Keratinocyte (primary cell): ENCODE data around the gene ZC3H6. TPM values are rescaled to one million over a fixed set of nuclear protein-coding genes. Genes with fewer than 3 reads are reported as not detected.

Source experiments
- DNase-seq: peaks from one replicate; pipeline ENCODE4 v3.0.0-alpha.2; 2011; ENCODE audit warnings: low read depth, missing footprints, low spot score
- FAIRE-seq: peaks from 2 replicates; lab custom pipeline; 2011; peaks lifted over from hg19 to GRCh38; lab: Jason Lieb, UNC
- H2AFZ ChIP-seq: 2 replicates; pipeline ENCODE4 v1.6.0; 2012; ENCODE audit warnings: low read length, control low read depth, inconsistent platforms; ENCODE audit not compliant: control insufficient read depth
- H3K27ac ChIP-seq: 2 replicates; pipeline ENCODE4 v1.5.1; 2011; ENCODE audit warnings: low read length; ENCODE audit not compliant: control insufficient read depth, insufficient read depth
- H3K27me3 ChIP-seq: 3 replicates; pipeline ENCODE4 v1.6.0; 2011; ENCODE audit warnings: low read length; ENCODE audit not compliant: control insufficient read depth, insufficient read depth; ENCODE audit errors: extremely low read depth
- H3K36me3 ChIP-seq, 2 experiments: 2 replicates in 1 of 2; 3 replicates in 1 of 2; pipeline ENCODE4 v1.5.1; 2011; ENCODE audit warnings: low read length in 2 of 2, mild to moderate bottlenecking in 1 of 2; ENCODE audit not compliant: control insufficient read depth in 2 of 2, insufficient read depth in 2 of 2; ENCODE audit errors: extremely low read depth in 1 of 2
- H3K4me1 ChIP-seq: 3 replicates; pipeline ENCODE4 v1.5.1; 2011; ENCODE audit warnings: low read length; ENCODE audit not compliant: control insufficient read depth, insufficient read depth; ENCODE audit errors: extremely low read depth
- H3K4me2 ChIP-seq: 3 replicates; pipeline ENCODE4 v1.6.0; 2011; ENCODE audit warnings: low read depth, low read length; ENCODE audit not compliant: control insufficient read depth, insufficient read depth; ENCODE audit errors: extremely low read depth
- H3K4me3 ChIP-seq, 3 experiments: fragments of 200-600 bp in 1 of 3; sonication (generic) in 1 of 3; 2 replicates in 2 of 3; 3 replicates in 1 of 3; pipeline ENCODE4 v1.5.1; 2011 to 2016; ENCODE audit warnings: low read length in 3 of 3, mild to moderate bottlenecking in 3 of 3, control low read depth in 2 of 3, inconsistent platforms in 1 of 3, low read depth in 1 of 3, mixed read lengths in 1 of 3, mixed run types in 1 of 3, moderate library complexity in 1 of 3; ENCODE audit not compliant: control insufficient read depth in 2 of 3, insufficient read depth in 2 of 3; ENCODE audit errors: extremely low read depth in 1 of 3
- H3K79me2 ChIP-seq: 2 replicates; pipeline ENCODE4 v1.6.0; 2012; ENCODE audit warnings: low read length; ENCODE audit not compliant: control insufficient read depth, insufficient read depth
- H3K9ac ChIP-seq: 3 replicates; pipeline ENCODE4 v1.6.0; 2011; ENCODE audit warnings: low read length; ENCODE audit not compliant: control insufficient read depth, insufficient read depth; ENCODE audit errors: extremely low read depth
- H3K9me1 ChIP-seq: 3 replicates; pipeline ENCODE4 v1.6.0; 2011; ENCODE audit warnings: low read length; ENCODE audit not compliant: control insufficient read depth, insufficient read depth; ENCODE audit errors: extremely low read depth
- H3K9me3 ChIP-seq: 2 replicates; pipeline ENCODE4 v1.5.1; 2012; ENCODE audit warnings: low read depth, low read length; ENCODE audit not compliant: control insufficient read depth
- H4K20me1 ChIP-seq: 3 replicates; pipeline ENCODE4 v1.6.0; 2011; ENCODE audit warnings: low read length; ENCODE audit not compliant: control insufficient read depth, insufficient read depth; ENCODE audit errors: extremely low read depth
- CTCF ChIP-seq, 3 experiments: IDR thresholded peaks in 1 of 3; conservative IDR thresholded peaks in 1 of 3; optimal IDR thresholded peaks in 1 of 3; 2 replicates in 2 of 3; 3 replicates in 1 of 3; pipeline versions ENCODE3 to v1.5.1; 2011; ENCODE audit warnings: low read length in 3 of 3, mild to moderate bottlenecking in 3 of 3, moderate library complexity in 2 of 3, control low read depth in 1 of 3, inconsistent platforms in 1 of 3; ENCODE audit not compliant: insufficient read depth in 2 of 3; ENCODE audit errors: extremely low read depth in 1 of 3
- EZH2 ChIP-seq: IDR thresholded peaks from one replicate; pipeline ENCODE4 v1.6.1; 2012; ENCODE audit warnings: inconsistent platforms, mild to moderate bottlenecking, low read length, moderate library complexity
- dilution Hi-C: fragments of 300-500 bp; cut with MboI; formaldehyde crosslinking; loops from one replicate; pipeline ENCODE4 v1.7.0; 2020; ENCODE audit warnings: low sequenced_read_pairs; ENCODE audit not compliant: extremely low pct_ligation_motif_present
- polyA plus RNA-seq, 5 experiments: library from polyadenylated mRNA; depleted of rRNA in 3 of 5; stranded (reverse) in 3 of 5; stranded (forward) in 1 of 5; unstranded in 1 of 5; fragments of >200 nt; gene quantifications; 1 replicate in 1 of 5; 2 replicates in 3 of 5; 3 replicates in 1 of 5; pipeline versions ENCODE4 v1.2.1 to v1.2.3, GENCODE V29; 2011 to 2012; ENCODE audit warnings: missing spikeins in 2 of 5, low read depth in 1 of 5, low replicate concordance in 1 of 5

Gene ZC3H6
- polyA plus RNA-seq, 1 donor (not counting 4 experiments of a cell fraction or from before 2014, with no cell fraction given): 0.75 TPM

DNA sequence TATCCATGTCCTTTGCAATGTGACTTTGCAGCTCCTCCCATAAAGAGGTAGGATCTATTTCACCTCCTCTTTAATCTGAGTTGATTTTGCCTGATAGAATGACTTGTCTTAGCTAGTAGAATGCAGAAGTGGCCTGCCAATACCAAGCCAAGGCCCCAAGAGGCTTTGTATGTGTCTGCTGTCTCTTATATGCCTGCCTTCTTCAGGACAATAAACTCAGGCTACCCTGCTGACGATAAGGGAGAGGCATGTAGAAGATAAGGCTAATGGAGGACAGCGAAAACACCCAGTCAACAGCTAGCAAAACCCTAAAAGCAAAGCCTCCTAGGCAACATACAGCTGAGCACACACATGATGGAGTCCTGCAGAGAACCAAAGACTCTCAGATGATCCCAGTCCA lies 18.7 kb upstream of the ZC3H6 start:
- Histone ChIP-seq H3K4me1 (peaks cover 15% of the 10 kb centered on the region), H2AFZ (no peak overlapping the region), H3K27ac (no peak overlapping the region), H4K20me1 (no peaks in the 10 kb centered on the region), H3K4me2 (no peak overlapping the region), H3K9me3 (no peaks in the 10 kb centered on the region), H3K9me1 (no peaks in the 10 kb centered on the region), H3K9ac (no peak overlapping the region), H3K79me2 (peaks cover 19% of the 10 kb centered on the region), H3K27me3 (no peaks in the 10 kb centered on the region), H3K36me3 (no peaks in the 10 kb centered on the region), H3K4me3 (no peak overlapping the region)
- FAIRE-seq: no peak
- dilution Hi-C loops: no loop called here
- TF ChIP-seq EZH2 (no peak), CTCF (optimal IDR thresholded peaks at IDR 0.05 in 1 of 3, IDR thresholded peaks at IDR 0.05 in 1 of 3, conservative IDR thresholded peaks at IDR 0.05 in 1 of 3; ENCODE audit: extremely low read depth in 1 of 3, insufficient read depth in 2 of 3, low read length in 3 of 3) (no peak)
- no peak for DNase-seq

- no peak overlapping the region for H3K9ac ChIP-seq
- no peak overlapping the region for H3K27ac ChIP-seq
- FAIRE-seq: no peak
- H3K4me1 ChIP-seq: peaks cover 15% of the 10 kb centered on the region
- dilution Hi-C loops: no loop called here
- TF ChIP-seq EZH2 (no peak), CTCF (optimal IDR thresholded peaks at IDR 0.05 in 1 of 3, IDR thresholded peaks at IDR 0.05 in 1 of 3, conservative IDR thresholded peaks at IDR 0.05 in 1 of 3; ENCODE audit: extremely low read depth in 1 of 3, insufficient read depth in 2 of 3, low read length in 3 of 3) (no peak)
- no peaks in the 10 kb centered on the region for H3K36me3 ChIP-seq
- no peaks in the 10 kb centered on the region for H3K27me3 ChIP-seq
- no peaks in the 10 kb centered on the region for H3K9me3 ChIP-seq
- H3K9me1 ChIP-seq: no peaks in the 10 kb centered on the region
- H3K4me3 ChIP-seq: no peak overlapping the region
- H3K79me2 ChIP-seq: peaks cover 13% of the 10 kb centered on the region
- no peak for DNase-seq
- no peaks in the 10 kb centered on the region for H4K20me1 ChIP-seq
- no peak overlapping the region for H2AFZ ChIP-seq
- H3K4me2 ChIP-seq: no peak overlapping the region
Measured at GRCh38 chr2:112257575-112257974, 17.8 kb upstream of the ZC3H6 start.
